Gastrocnemius medialis (tissue), 4 donors: Measurements from ENCODE around the gene RARA.

ENCODE experiments used
- CTCF ChIP-seq, 5 experiments: fragments of 450-650 bp in 3 of 5; fragments of 200-600 bp in 2 of 5; sonication (generic) in 2 of 5; IDR thresholded peaks in 4 of 5; conservative IDR thresholded peaks in 1 of 5; 1 replicate in 4 of 5; 2 replicates in 1 of 5; pipeline ENCODE4 v1.5.1; 2016 to 2019; ENCODE audit warnings: antibody characterized with exemption in 5 of 5, mild to moderate bottlenecking in 3 of 5, moderate library complexity in 3 of 5
- POLR2A ChIP-seq, 2 donors: fragments of 450-650 bp; IDR thresholded peaks; one replicate each; pipeline ENCODE4 v1.6.1; 2017; ENCODE audit warnings: antibody characterized with exemption in 2 of 2, mild to moderate bottlenecking in 2 of 2, moderate library complexity in 2 of 2

GRCh38 chr17:40350689-40351358, 41.8 kb downstream of the RARA start:
- TF ChIP-seq CTCF (IDR thresholded peaks at IDR 0.05 in 4 of 5, conservative IDR thresholded peaks at IDR 0.05 in 1 of 5): no peak
- no peak for TF ChIP-seq POLR2A (IDR thresholded peaks at IDR 0.05)
